DOHH2 (cell line): Measurements from ENCODE around the gene ATP5F1E.

Source experiments
- CTCF ChIP-seq: fragments of 200-600 bp; sonication (generic); IDR thresholded peaks from one replicate; pipeline ENCODE4 v1.5.1; 2014; ENCODE audit warnings: antibody characterized with exemption, mild to moderate bottlenecking, low read depth, low read length; ENCODE audit not compliant: poor library complexity, severe bottlenecking
- EZH2phosphoT487 ChIP-seq: fragments of 200-600 bp; sonication (generic); IDR thresholded peaks from 2 replicates; pipeline ENCODE4 v1.6.1; 2017; ENCODE audit warnings: borderline replicate concordance, mild to moderate bottlenecking, antibody characterized with exemption, low read length, moderate library complexity, mixed read lengths

- no peak for TF ChIP-seq CTCF
- TF ChIP-seq EZH2phosphoT487 = no peak
Observed at GRCh38 chr20:58994390-58995159, 37.6 kb downstream of the ATP5F1E start.
